HG03442 (cell line): ENCODE measurements around the gene FBLIM1.

ENCODE experiments used
- ATAC-seq: cut with Tn5 transposase; IDR thresholded peaks from one replicate; pipeline ENCODE4 v1.9.1; 2021; ENCODE audit warnings: mild to moderate bottlenecking, moderate library complexity; ENCODE audit not compliant: unreplicated experiment

FBLIM1 gene

DNA sequence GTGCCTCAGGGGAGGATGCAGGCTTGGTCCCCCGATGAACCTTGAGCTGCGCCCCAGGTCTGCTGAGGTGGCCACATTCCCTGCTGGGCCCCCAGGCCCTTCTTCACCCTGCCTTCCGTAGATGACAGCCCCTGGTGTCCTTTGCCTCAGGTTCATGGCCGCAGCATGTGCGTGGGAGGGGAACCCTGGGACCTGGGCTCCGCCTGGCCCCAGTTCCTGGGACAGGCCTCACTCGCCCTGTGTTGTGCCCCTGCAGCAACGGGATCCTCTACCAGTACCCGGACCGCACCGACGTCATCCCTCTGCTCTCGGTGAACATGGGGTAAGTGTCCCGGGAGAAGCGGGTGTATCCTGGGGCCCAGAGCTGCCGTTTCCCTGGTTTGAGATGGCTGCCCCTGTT, 27.7 kb upstream of the FBLIM1 start:
- no peak for ATAC-seq

DNA sequence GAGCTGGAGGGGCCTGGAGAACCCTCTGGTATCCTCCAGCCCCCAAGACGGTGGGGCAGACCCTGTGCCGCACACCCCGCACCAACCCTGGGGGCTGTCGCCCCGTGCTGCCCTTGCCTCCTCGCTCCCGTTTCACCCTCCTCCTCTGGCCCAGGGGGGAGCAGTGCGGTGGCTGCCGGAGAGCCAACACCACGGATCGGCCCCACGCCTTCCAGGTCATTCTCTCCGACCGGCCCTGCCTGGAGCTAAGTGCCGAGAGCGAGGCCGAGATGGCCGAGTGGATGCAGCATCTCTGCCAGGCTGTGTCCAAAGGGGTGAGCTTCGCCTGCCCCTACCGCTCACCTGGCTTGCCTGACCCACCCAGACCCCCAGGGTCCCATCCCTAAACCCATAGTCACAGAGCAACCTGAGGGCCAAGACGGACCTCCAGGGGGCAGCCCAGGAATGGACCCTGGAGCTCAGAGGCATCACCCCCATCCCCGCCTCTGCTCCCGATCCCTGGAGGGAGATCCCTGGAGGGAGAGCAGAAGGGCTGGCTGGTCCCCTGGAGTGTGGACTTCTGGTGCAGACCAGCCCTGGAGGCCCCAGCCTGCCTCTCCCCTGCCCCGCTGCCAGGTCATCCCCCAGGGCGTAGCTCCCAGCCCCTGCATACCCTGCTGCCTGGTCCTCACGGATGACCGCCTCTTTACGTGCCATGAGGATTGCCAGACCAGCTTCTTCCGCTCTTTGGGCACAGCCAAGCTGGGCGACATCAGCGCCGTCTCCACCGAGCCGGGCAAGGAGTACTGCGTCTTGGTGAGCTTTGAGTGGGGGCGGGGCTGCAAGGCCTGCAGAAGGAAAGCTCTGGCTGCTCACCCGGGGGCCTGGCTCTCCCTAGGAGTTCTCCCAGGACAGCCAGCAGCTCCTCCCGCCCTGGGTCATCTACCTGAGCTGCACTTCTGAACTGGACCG, 26.6 kb upstream of the FBLIM1 start:
- ATAC-seq = no peak

DNA sequence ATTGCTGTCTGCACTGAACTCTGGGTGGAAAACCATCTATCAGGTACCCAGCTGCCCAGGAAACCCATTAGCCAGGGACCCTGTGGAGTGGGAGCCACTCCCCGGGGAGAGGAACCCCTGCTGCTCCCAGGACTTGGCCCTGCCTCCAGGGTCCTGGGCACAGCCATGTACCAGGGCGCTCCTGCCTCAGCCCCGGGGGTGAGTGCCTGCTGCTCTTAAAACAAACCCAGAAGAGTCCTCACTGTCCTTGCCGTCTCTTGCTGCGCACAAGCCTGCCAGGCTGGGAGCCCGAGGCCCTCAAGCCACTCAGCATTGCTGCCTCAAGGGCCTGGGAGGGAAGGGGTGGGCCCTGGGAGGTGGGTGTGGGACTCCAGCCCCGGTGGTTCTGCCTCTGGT, 25.9 kb upstream of the FBLIM1 start:
- ATAC-seq = no peak

DNA sequence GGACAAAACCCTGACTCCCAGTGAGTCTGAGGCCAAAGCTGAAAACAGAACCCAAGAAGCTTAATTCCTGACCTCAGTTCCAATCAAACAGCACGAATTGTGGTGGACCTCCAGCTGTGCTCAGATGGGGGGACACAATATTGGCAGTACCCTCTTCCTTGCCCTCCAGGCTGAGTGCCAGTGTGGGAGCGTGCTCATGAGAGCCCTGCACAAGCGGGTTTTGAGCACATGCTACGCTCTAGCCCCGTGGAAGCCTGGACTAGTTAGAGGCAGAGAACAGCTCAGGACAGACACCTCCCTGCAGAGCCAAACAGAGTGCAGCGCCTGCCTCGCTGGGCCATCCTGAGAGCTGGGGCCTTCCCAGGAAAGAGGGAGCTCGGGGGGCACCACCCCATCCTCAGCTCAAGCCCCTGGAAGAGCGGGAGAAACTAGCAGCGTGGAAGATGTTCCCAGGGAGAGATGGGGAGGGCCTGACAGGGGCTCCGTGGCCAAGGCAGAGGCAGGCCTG, 25.3 kb upstream of the FBLIM1 start:
- no peak for ATAC-seq

DNA sequence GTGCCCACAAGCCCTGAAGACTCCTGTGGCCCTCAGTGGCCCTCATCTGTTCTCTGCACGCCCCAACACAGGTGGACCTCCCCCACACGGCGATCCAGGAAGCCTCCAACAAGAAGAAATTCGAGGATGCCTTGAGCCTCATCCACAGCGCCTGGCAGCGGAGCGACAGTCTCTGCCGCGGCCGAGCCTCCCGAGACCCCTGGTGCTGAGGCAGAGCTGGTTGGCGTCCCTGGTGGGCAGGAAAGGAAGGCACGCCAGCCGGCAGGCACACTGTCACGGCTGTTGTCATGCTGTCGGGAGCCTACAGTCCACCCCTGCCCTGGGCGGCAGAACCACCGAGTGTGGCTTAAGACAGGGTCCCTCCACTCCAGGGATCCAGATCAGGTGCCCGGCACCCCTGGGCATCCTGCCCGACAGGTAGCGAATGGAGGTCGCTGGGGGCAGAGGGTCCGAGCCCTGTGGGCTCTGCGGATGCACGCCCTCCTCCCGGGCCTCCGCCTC, 24.8 kb upstream of the FBLIM1 start:
- no peak for ATAC-seq

DNA sequence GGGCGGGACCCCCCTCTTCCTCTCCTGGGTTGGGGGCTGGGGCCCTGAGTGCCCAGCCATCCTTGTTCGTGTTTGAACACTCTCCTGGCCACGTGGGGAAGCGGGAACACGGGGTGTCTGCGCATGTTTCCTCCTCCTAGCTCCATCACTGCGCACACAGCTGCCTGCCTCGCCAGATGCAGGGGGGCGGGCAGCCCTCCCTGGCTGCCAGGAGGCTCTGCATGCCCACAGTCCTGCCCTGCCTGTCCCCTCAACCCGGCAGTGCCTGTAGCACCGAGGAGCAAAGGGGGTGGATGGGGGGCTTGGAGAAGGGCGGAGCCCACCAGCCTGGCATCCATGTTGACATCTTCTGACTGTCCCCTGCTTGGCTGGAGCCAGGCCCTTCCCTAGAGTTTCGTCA, 24.3 kb upstream of the FBLIM1 start:
- no peak for ATAC-seq

DNA sequence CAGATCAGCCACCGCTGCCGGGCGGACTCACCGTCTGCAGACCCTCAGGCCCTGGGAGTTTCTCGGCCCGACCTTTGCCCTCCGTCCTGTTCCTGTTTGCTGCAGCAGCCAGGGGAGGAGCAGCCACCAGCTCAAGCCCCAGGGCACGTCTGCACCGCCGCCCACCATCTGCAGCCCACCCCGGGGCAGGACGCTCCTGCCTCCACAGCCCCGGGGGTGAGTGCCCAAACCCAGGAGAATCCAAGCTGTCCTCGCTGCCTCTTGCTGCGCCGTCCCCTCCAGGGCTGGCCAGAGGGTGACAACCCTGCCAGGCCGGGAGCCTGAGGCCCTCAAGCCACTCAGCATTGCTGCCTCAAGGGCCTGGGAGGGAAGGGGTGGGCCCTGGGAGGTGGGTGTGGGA, 23.7 kb upstream of the FBLIM1 start:
- ATAC-seq = no peak

DNA sequence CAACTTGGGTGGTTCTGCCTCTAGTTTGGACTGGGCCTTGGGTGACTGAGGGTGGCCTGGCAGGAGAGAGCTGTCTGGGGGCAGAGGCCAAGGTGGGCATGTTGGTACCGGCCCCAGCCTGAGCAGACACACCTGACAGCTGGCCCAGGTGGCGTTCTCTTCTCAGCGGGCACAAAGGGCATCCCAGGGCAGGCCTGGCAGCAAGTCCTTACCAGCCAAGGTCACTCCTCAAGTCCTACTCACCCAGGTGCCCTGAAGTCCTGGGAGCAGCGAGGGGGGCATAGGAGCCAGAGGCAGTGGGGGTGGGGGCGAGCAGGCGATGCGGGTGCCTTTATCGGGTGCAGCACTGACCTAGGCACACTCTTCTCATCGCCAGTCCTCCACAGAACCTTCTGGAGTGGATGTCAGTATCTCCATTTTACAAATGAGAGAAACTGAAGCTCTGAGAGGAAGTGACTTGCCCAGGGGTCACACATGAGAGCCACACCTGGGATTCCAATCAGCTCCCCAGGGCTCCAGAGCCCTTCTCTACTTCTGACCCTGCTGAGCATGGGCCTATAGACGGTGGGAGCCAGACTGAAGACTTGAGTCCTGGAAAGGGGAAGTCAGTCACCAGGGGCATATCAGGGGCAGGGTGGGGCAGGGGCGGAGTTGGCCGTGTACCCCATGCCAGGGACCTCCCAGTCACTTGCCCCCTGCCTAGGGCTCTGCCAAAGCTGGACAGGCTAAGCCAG, 23.1 kb upstream of the FBLIM1 start:
- ATAC-seq = no peak

DNA sequence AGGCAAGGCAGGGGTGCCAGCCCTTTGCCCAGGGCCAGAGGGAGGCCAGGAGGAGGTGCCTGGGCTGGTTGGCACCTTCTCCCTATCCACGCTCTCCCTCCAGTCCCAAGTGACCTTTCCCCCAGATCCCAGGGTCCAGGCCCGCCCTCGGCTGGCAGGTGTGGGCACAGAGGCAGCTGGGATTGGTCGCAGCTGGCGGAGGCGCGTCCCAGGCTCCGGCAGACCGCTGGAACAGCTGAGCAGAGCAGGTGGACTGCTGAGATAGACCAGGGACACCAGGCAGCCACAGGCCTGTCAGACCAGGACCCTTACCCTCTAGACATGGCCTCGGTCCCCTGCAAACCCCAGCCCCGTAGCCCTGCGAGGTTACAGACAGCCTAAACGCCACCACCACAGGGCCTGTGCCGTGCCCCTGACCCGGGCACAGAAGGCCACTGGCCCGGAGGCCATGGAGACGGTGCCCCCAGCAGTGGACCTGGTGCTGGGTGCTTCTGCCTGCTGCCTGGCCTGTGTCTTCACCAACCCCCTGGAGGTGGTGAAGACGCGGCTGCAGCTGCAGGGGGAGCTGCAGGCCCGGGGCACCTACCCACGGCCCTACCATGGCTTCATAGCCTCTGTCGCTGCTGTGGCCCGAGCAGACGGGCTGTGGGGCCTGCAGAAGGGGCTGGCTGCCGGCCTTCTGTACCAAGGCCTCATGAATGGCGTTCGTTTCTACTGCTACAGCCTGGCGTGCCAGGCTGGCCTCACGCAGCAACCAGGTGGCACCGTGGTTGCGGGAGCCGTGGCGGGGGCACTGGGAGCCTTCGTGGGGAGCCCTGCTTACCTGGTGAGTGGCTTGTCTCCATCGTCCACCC, 22.3 kb upstream of the FBLIM1 start, which contains the start of gene SLC25A34:
Gene SLC25A34 (plus strand): TSS at position 221 of the 854 bp plus-strand sequence. CDS start 228 bp downstream, at position 449.
- ATAC-seq = no peak

DNA sequence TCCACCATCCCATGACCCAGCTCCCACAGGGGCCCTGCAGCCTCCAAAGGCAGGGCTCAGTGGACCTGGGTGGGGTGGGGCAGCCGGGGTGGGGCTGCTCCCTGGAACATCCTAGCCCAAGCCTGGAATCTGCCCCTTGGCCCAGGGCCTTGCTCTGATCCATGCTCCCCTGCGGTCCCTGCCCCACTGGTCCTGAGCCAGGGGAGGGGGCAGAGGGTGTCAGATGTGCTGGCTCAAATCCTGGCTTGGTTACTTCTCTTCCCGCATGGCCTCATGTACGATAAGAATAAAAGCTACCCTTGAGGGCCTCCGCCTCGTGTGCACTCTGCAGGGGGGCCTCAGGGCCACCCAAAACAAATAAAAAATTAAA, 21.7 kb upstream of the FBLIM1 start:
- ATAC-seq = no peak

DNA sequence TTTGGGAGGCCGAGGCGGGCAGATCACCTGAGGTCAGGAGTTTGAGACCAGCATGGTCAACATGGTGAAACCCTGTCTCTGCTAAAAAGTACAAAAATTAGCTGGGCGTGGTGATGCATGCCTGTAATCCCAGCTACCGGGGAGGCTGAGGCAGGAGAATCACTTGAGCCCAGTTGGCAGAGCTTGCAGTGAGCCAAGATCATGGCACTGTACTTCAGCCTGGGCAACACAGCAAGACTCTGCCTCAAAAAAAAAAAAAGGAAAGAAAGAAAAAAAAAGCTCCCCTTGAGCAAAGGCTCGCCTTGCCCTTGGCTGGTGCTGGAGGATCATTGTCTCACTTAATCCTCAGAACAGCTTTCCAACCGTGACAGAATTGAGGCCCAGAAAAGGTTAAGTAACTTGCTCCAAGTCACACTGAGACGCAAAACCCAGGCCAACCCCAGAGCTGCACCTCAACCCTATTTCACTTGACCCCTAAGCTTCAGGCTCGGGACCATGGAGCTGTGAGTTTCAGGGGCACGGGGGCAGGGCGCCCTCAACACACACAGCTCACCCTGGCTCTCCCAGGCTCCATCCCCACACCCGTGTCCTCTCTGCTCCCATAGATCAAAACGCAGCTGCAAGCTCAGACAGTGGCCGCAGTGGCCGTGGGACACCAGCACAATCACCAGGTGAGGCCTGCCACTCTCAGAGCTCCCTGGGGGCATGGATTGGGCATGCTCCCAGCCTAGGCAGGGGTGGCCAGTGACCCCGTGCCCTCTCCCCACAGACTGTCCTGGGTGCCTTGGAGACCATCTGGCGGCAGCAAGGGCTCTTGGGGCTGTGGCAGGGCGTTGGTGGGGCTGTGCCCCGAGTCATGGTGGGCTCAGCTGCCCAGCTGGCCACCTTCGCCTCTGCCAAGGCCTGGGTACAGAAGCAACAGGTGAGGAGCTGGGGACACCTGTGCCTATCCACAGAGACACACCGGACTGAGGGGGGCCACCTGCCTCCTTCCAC, 21.0 kb upstream of the FBLIM1 start:
- no peak for ATAC-seq

DNA sequence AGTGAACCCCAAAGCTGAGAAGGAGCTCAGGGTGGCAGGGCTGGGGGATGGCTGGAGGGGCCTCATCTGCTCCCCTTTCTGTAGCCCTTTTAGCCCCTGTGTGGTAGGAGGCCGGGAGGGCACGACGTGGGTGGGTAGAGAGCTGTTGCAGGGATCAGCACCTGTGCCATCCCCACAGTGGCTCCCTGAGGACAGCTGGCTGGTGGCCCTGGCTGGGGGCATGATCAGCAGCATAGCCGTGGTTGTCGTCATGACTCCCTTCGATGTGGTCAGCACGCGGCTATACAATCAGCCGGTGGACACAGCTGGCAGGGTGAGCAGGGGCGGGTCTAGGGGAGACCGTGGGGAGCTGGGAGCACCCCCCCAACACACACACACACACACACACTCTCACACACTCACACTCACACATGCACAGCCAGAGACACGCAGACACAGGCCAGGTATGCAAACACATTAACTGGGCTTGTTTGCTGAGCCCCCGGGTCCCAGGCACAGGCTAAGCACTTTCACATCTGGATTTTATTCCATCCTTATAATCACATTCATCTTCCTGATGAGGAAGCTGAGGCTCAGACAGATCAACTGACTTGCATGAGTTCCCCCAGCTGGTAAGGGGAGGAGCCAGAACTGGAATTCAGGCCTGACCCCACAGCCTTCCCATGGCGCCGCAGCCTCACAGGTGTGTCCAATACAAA, 20.0 kb upstream of the FBLIM1 start:
- ATAC-seq = no peak

DNA sequence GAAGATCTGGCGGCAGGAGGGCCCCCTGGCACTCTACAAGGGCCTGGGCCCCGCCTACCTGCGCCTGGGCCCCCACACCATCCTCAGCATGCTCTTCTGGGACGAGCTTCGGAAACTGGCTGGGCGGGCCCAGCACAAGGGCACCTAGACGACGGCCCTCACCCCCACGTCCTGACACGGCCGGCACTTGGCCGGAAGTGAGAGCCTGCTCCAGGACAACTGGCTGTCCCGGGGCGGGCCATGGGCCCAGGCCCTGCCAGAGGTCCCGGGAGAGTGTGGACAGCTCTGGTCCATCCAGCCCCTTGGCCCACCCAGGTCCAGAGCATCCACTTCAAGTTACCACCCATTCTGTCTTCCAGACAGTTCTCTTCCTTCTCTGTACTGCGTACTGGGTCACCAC, 19.3 kb upstream of the FBLIM1 start:
- no peak for ATAC-seq

DNA sequence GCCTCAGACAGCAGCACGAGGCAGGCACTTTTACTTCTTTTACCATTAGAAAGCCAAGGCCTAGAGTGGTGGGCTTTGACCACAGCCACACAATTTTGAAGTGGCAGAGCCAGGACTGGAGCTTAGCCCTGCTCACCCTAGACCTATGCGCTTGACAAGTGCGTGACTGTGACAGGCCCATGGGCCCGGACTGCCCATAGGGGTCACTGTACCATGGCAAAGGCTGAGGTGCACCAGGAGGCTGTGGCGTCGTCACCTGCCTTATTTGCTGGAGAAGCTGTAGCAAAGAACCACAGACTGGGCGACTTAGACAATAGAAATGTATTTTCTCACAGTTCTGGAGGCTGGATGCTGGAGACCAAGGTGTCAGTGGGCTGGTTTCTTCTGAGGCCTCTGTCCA, 18.9 kb upstream of the FBLIM1 start:
- no peak for ATAC-seq

DNA sequence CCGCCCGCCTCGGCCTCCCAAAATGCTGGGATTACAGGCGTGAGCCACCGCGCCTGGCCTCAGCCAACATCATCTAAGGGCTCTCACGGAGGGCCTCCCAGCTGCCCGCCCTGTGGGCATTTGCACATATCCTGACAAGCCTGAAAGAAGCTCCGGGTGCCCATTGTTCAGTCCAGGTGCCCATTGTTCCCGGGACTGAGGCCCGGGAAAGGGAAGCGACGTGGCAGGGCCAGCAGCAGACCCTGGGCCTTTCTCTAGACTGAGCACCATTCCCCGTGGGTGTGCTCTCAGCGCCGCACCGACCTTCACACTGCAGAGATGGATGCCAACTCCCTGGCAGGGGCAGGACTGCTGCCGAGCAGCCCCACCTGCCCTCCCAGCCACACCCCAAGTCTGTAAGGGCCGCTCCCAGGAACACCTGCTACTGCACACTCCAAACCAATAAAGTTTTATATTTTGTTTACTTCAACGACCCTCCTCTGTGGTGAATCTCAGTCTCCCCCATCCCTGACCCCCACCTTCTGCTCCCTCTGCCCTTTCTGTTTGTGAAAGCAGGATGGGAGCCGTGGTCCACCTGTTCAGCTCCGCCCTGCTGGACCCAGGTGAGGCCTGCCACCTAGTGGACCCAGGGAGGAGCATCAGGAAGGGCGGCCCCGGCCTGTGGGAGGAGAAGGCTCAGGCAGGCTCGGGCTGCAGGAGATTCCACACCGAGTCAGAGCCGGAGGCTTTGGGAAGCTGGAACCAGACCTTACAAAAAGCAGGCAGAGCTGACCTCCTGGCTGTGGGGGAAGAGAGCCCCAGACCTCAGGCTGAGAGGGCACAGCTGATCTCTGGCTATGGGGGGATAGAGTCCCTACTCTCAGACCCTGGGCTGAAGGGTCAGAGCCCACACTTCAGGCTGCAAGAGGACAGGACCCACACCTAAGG, 17.4 kb upstream of the FBLIM1 start:
- ATAC-seq = no peak

DNA sequence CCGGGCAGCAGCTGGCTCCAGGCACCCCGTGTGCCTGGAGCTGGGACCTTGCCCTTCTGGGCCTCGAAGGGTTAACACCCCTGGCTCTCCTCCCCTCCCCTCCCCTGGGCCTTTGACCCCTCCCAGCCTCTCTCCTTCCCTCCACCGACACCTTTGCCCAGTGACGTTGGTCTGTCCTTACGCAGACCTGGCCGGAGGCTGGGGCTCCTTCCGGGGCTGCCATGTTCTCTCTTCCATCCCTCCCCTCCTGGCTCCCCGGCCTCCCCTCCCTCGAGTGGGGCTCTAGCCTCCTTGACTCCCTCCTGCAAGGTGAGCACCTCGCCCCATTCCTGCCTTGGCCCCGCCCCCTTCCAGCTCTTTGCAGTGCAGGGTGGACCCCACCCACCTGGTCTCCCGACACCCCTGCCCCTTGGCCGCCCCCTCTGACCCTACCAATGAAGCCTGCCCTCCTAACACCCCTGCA, 16.2 kb upstream of the FBLIM1 start, which contains the start of gene TMEM82:
Gene TMEM82 (plus strand): TSS at position 161 of the 463 bp plus-strand sequence. CDS start 61 bp downstream, at position 222.
- no peak for ATAC-seq

DNA sequence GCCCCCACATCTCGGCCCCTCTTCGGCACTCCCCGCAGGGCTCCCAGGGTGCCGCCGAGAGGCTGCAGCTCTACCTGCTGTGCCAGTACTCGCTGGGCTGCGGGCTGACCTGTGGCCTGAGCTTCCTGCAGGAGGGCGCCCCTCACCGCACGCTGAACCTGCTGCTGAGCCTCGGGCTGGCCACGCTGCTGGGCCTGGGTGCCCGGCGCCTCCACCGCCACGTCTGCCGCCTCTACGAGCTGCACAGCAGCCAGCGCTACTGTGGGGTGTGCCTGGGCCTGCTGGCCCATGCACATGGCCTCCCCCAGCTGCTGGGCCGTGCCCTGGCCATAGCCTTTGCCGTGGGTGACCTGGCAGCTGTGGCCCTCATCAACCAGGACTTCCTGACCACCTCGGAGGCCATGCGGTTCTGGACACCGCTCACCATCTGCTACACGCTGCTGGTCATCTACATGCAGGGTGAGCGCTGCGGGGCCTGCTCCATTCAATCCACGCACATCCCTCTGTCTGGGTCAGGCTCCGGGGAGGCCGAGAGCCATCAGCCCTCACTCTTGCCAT, 14.4 kb upstream of the FBLIM1 start:
- no peak for ATAC-seq
